Esophagus muscularis mucosa (tissue), 4 donors: ENCODE measurements around the gene PTPRZ1. TPM values are rescaled to one million over a fixed set of nuclear protein-coding genes. Genes with fewer than 3 reads are reported as not detected.

Experiments
- DNase-seq: peaks from one replicate; pipeline ENCODE4 v3.0.0-alpha.2; 2017; ENCODE audit errors: extremely low spot score
- H3K27ac ChIP-seq, 4 donors: fragments of 200-600 bp; sonication (generic); replicated peaks in 1 of 4; 1 replicate in 3 of 4; 2 replicates in 1 of 4; pipeline ENCODE4 v1.5.1; 2016 to 2019; ENCODE audit warnings: mild to moderate bottlenecking in 1 of 4
- H3K27me3 ChIP-seq, 4 donors: fragments of 200-600 bp; sonication (generic); one replicate each; pipeline versions ENCODE4 v1.5.1 to v1.6.0; 2016 to 2019
- H3K36me3 ChIP-seq, 4 donors: fragments of 200-600 bp; sonication (generic); one replicate each; pipeline ENCODE4 v1.5.1; 2016 to 2019
- H3K4me1 ChIP-seq, 4 donors: fragments of 200-600 bp; sonication (generic); one replicate each; pipeline ENCODE4 v1.5.1; 2016 to 2019
- H3K4me3 ChIP-seq, 4 donors: fragments of 200-600 bp; sonication (generic); 1 replicate in 2 of 4; 2 replicates in 2 of 4; pipeline ENCODE4 v1.5.1; 2016 to 2019; ENCODE audit warnings: mild to moderate bottlenecking in 4 of 4, moderate library complexity in 1 of 4
- H3K9me3 ChIP-seq, 4 donors: fragments of 200-600 bp; sonication (generic); 1 replicate in 3 of 4; 2 replicates in 1 of 4; pipeline ENCODE4 v1.5.1; 2016 to 2019
- EP300 ChIP-seq: sonication (generic); formaldehyde crosslinking; IDR thresholded peaks from one replicate; pipeline ENCODE4 v1.6.1; 2017; ENCODE audit warnings: antibody characterized with exemption
- POLR2A ChIP-seq: fragments of 450-650 bp; IDR thresholded peaks from one replicate; pipeline ENCODE4 v1.6.1; 2017; ENCODE audit warnings: antibody characterized with exemption, moderate library complexity, mild to moderate bottlenecking, low read depth
- POLR2AphosphoS5 ChIP-seq, 2 donors: sonication (generic); formaldehyde crosslinking; IDR thresholded peaks; one replicate each; pipeline ENCODE4 v1.6.1; 2017; ENCODE audit warnings: antibody characterized with exemption in 2 of 2
- WGBS: methylation state at CpG from one replicate; pipeline ENCODE4 v1.1.5; 2018; 5-methylcytosine and 5-hydroxymethylcytosine counted together
- intact Hi-C: fragments of 100-400 bp; cut with DNase I; formaldehyde crosslinking; loops from one replicate; pipeline ENCODE4 v1.15.1; 2023
- total RNA-seq, 4 donors: library from RNA; depleted of rRNA; stranded (reverse); fragments of >200 nt; gene quantifications; one replicate each; pipeline versions ENCODE4 v1.1.0 to v1.2.1, GENCODE V29; 2016
- TF ChIP-seq, protein P1 (sequence below), 3 experiments: fragments of 200-600 bp in 2 of 3; fragments of 450-650 bp in 1 of 3; sonication (generic) in 2 of 3; IDR thresholded peaks; one replicate each; pipeline ENCODE4 v1.5.1; 2017 to 2019; ENCODE audit warnings: antibody characterized with exemption in 3 of 3, mild to moderate bottlenecking in 2 of 3, moderate library complexity in 1 of 3

Gene PTPRZ1
- total RNA-seq, 4 donors from 2014 or later = 3.3 to 10.3 (median 5.4) TPM

DNA sequence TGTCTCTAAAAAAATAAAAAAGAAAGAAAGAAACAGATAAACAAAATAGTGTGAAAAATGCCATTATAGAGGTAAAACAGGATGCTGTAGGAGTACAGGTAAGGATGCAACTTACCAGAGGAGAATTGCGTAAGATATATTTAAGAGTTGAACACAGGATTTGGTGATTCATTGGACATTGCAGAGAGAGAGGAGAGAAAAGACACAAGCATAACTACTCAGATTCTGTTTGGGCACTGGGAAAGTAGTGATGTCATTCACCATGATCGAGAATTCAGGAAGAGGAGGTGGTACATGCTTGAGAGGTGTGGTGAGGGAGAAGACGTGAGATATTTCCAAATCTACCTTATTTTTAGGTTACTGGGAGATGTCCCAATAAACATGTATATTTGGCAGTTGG is 173.4 kb downstream of the PTPRZ1 start:
- no peak for TF ChIP-seq POLR2A
- no peaks in the 10 kb centered on the region for H3K9me3 ChIP-seq
- no peaks in the 10 kb centered on the region for H3K4me1 ChIP-seq
- H3K27me3 ChIP-seq = no peaks in the 10 kb centered on the region
- H3K4me3 ChIP-seq = no peak overlapping the region
- H3K36me3 ChIP-seq = no peaks in the 10 kb centered on the region
- intact Hi-C loops = no loop called here
- no peak for DNase-seq
- H3K27ac ChIP-seq = no peak overlapping the region
- WGBS = 73% methylated on average over 3 of the region's 3 CpGs

- WGBS = 79% methylated on average over 1 of the region's 1 CpG
- Histone ChIP-seq H3K4me3 (no peak overlapping the region), H3K4me1 (no peaks in the 10 kb centered on the region), H3K9me3 (no peaks in the 10 kb centered on the region), H3K27ac (no peak overlapping the region), H3K27me3 (no peaks in the 10 kb centered on the region), H3K36me3 (no peaks in the 10 kb centered on the region)
- no peak for DNase-seq
- intact Hi-C loops = no loop called here
- TF ChIP-seq EP300 (no peak), POLR2A (no peak)
- TF ChIP-seq, protein P1, sequence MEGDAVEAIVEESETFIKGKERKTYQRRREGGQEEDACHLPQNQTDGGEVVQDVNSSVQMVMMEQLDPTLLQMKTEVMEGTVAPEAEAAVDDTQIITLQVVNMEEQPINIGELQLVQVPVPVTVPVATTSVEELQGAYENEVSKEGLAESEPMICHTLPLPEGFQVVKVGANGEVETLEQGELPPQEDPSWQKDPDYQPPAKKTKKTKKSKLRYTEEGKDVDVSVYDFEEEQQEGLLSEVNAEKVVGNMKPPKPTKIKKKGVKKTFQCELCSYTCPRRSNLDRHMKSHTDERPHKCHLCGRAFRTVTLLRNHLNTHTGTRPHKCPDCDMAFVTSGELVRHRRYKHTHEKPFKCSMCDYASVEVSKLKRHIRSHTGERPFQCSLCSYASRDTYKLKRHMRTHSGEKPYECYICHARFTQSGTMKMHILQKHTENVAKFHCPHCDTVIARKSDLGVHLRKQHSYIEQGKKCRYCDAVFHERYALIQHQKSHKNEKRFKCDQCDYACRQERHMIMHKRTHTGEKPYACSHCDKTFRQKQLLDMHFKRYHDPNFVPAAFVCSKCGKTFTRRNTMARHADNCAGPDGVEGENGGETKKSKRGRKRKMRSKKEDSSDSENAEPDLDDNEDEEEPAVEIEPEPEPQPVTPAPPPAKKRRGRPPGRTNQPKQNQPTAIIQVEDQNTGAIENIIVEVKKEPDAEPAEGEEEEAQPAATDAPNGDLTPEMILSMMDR (IDR thresholded peaks at IDR 0.05) = no peak
These were observed 181.4 kb downstream of the PTPRZ1 start for GRCh38 chr7:122054393-122054792.

GRCh38 chr7:122055073-122055472 is 182.1 kb downstream of the PTPRZ1 start:
- H3K27ac ChIP-seq = no peak overlapping the region
- intact Hi-C loops = no loop called here
- no peaks in the 10 kb centered on the region for H3K4me1 ChIP-seq
- H3K36me3 ChIP-seq = no peaks in the 10 kb centered on the region
- no peaks in the 10 kb centered on the region for H3K9me3 ChIP-seq
- no peak for TF ChIP-seq POLR2AphosphoS5 (IDR thresholded peaks at IDR 0.05)
- TF ChIP-seq, protein P1 (IDR thresholded peaks at IDR 0.05) = no peak
- no peak for TF ChIP-seq EP300
- no peak for TF ChIP-seq POLR2A
- WGBS = 78% methylated on average over 1 of the region's 1 CpG
- H3K4me3 ChIP-seq = no peak overlapping the region
- H3K27me3 ChIP-seq = no peaks in the 10 kb centered on the region
- no peak for DNase-seq

DNA sequence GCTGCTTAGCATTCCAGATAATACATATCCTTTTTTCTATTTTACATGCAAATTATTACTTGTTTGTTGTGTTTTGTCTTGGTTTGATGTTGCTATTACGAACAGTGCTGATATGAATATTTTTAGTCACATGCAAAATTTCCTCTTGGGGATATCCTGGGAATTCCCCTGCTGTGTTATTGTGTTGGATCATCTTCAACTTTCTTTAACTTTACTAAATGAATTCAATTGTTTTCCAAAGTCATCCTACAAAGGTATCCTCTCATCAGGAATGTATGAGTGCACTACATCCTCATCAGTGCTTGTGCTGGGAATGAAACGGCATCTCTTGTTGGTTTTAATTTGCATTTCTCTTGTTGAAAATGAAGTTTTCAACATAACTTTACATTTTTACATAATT is 184.0 kb downstream of the PTPRZ1 start:
- intact Hi-C loops = no loop called here
- WGBS = 62% methylated on average over 2 of the region's 2 CpGs
- Histone ChIP-seq H3K36me3 (no peaks in the 10 kb centered on the region), H3K27ac (no peak overlapping the region), H3K4me3 (no peak overlapping the region), H3K9me3 (no peaks in the 10 kb centered on the region), H3K4me1 (no peaks in the 10 kb centered on the region), H3K27me3 (no peaks in the 10 kb centered on the region)
- no peak for DNase-seq
- TF ChIP-seq, protein P1 (IDR thresholded peaks at IDR 0.05) = no peak
- TF ChIP-seq POLR2AphosphoS5 (IDR thresholded peaks at IDR 0.05) (no peak), POLR2A (no peak), EP300 (no peak)

DNA sequence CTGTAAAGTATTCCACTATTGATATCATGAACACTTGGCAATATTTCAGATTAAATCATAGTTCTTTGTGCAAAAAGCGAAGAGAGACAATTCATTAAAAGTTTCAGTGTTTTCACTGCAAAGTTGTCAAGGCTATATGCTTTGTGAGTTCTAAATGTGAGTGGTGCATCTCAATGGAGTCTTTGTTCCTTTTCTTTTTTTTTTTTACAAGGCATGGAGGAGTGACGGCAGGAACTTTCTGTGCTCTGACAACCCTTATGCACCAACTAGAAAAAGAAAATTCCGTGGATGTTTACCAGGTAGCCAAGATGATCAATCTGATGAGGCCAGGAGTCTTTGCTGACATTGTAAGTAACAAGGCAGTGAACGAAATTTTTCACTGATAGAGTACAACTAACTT is 186.6 kb downstream of the PTPRZ1 start:
- H3K4me1 ChIP-seq = no peaks in the 10 kb centered on the region
- no peaks in the 10 kb centered on the region for H3K36me3 ChIP-seq
- no peak for DNase-seq
- H3K9me3 ChIP-seq = no peaks in the 10 kb centered on the region
- intact Hi-C loops = no loop called here
- no peaks in the 10 kb centered on the region for H3K27me3 ChIP-seq
- TF ChIP-seq POLR2AphosphoS5 (IDR thresholded peaks at IDR 0.05) (no peak), EP300 (no peak), POLR2A (no peak)
- TF ChIP-seq, protein P1 (IDR thresholded peaks at IDR 0.05) = no peak
- H3K4me3 ChIP-seq = no peak overlapping the region
- H3K27ac ChIP-seq = no peak overlapping the region
- 70% methylated on average over 4 of the region's 4 CpGs for WGBS
